Body of pancreas (tissue), 4 donors: ENCODE data around the gene FEM1B.

Experiments
- CTCF ChIP-seq, 7 experiments: fragments of 450-650 bp in 4 of 7; fragments of 200-600 bp in 3 of 7; sonication (generic) in 3 of 7; IDR thresholded peaks; one replicate each; pipeline ENCODE4 v1.5.1; 2016 to 2019; ENCODE audit warnings: antibody characterized with exemption in 7 of 7
- POLR2A ChIP-seq, 3 donors: fragments of 450-650 bp; IDR thresholded peaks; one replicate each; pipeline ENCODE4 v1.6.1; 2016; ENCODE audit warnings: antibody characterized with exemption in 3 of 3, mild to moderate bottlenecking in 2 of 3

DNA sequence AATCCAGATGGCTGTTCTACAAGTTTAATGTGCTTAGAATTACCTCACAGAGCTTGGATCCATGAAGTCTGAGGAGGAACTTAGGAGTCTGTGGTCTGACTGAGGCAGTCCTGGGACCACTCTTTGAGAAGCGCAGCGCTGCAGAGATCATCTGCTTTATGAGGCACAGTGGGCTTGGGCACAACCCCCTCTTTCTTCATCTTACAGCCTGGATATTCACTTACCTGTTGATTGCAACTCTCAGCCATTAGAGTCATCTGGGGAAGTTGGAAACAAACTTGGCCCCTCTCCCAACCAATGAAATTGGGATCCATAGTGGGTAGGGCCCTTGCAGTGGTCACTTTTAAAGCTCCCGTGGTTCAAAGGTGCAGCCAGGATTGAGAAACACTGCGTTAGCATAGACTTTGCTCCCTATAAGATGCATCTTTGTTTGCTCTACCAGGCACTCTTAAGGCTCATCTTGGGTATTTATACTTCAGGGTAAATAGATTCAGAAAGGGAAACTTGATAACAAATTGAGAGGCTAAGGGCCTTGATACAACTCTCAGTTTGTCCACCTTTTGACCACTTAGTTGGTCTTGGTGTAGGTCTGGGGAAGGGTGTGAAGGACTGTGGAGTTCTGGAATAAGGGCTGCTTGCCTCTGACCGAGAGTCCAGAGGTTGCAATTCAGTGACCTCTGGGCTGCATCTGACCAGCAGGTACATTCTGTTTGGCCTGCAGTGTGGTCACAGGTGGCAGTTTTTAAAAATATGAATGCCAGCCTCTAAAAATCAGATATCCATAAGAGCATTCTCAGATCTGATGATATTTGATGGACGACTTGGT lies 22.8 kb downstream of the FEM1B start:
- TF ChIP-seq POLR2A (IDR thresholded peaks at IDR 0.05) (no peak), CTCF (IDR thresholded peaks at IDR 0.05) (no peak)
